Activated B cell treated with CpG ODN at 0.5 μM for 24 hours (primary cell): ENCODE results near the gene C3orf33. TPM values are rescaled to one million over a fixed set of nuclear protein-coding genes. Genes with fewer than 3 reads are reported as not detected.
A peak's percentile ranks its signal among the peaks of the same experiment; 100 is the strongest.
"Not testable (repeated sequence)": the region's sequence is repeated elsewhere in the genome, so short reads cannot be mapped to it uniquely, and the experiment has no call there.

Source experiments
- ATAC-seq: fragments of 200-7000 bp; cut with Tn5 transposase; one replicate; pipeline ENCODE4 v1.10.0; 2021; ENCODE audit warnings: low read depth, mild to moderate bottlenecking, moderate library complexity
- CTCF ChIA-PET: fragments of 350-600 bp; sonication (Branson Sonifier 250); formaldehyde crosslinking; loops from one replicate; lab custom pipeline; 2021; ENCODE audit warnings: antibody characterized with exemption; lab: Charles Lee
- POLR2A ChIA-PET: fragments of 350-600 bp; sonication (Branson Sonifier 250); formaldehyde crosslinking; loops from one replicate; lab custom pipeline; 2021; ENCODE audit warnings: antibody characterized with exemption; lab: Charles Lee
- DNase-seq: peaks from one replicate; pipeline ENCODE4 v3.0.0; 2022
- H3K27ac Mint-ChIP-seq: one replicate; pipeline ENCODE4 v1.8.0; 2020; ENCODE audit warnings: mixed read lengths
- H3K27me3 Mint-ChIP-seq: one replicate; pipeline ENCODE4 v1.8.0; 2021; ENCODE audit warnings: mixed read lengths
- H3K36me3 Mint-ChIP-seq: one replicate; pipeline ENCODE4 v1.8.0; 2021; ENCODE audit warnings: low read depth, mixed read lengths
- H3K4me1 Mint-ChIP-seq: one replicate; pipeline ENCODE4 v1.8.0; 2021; ENCODE audit warnings: mixed read lengths
- H3K4me3 Mint-ChIP-seq: one replicate; pipeline ENCODE4 v1.8.0; 2020; ENCODE audit warnings: mild to moderate bottlenecking, mixed read lengths
- H3K9me3 Mint-ChIP-seq: one replicate; pipeline ENCODE4 v1.8.0; 2020; ENCODE audit warnings: mixed read lengths
- CTCF ChIP-seq: fragments of 200-600 bp; IDR thresholded peaks from one replicate; pipeline ENCODE4 v1.8.0; 2022; ENCODE audit warnings: antibody characterized with exemption, mild to moderate bottlenecking
- intact Hi-C: fragments of 100-400 bp; cut with micrococcal nuclease; formaldehyde crosslinking; loops from one replicate; pipeline ENCODE4 v1.15.1; 2024
- total RNA-seq: library from RNA; stranded (reverse); gene quantifications from 2 replicates; pipeline ENCODE4 v1.2.3, GENCODE V29; 2022

Gene C3orf33
- 1.6 and 2.4 TPM in 2 replicates for total RNA-seq

DNA sequence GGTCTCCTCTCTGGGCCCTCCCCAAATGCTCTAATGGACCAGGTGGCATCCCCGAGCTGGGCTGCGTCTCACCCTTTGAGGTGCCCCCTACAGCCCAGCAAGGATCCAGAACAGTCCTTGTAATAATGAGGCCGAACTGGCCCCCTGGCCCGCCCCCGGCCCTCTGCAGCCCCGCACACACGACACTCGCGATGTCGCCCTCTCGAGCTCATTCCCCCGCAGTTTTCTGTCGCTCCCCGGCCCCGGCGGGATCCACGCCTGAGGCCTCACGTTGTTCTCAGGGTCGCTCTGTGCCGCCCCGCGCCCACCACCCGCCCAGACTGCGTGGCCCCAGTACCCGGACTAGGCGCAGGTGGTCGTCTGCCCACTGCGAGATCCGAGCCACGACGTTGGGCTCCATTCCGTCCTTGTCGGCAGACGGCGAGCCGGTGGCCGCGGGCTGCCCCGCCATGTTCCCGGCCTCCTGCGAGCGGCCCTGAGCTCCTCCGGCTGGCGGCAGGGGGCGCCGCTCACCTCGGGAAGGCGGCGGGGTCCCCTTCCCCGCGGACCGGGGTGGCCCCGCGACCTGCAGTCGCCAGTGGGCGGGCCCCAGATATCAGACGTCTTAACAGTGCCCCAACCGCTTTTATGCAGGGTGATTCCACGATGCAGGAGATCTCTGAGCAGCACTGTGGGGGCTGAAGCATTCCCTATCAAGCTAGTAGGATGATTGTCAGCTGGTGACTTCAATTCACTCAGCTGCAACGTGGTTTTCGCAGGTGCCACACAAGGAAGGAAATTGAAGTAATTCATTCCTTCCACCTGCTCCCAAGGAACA is at the start of gene C3orf33:
Gene C3orf33 (minus strand): TSS at position 477 of the 817 bp plus-strand sequence. CDS start 26 bp downstream, at position 451.
- H3K4me1 Mint-ChIP-seq, result peaks cover 3% of the 10 kb centered on the region
- POLR2A ChIA-PET, result interaction anchor here (0.6 to 2.0 kb wide), 7 partner anchors 40 to 1426 kb away, joined by 3 to 21 read pairs (median 5); partner anchors contain the start of genes GMPS and SLC33A1
- H3K27ac Mint-ChIP-seq, result peak within 1 kb of the TSS; percentile 80
- peak within 1 kb of the TSS; percentile 90 for H3K4me3 Mint-ChIP-seq
- peaks cover 6% of the 10 kb centered on the region for H3K27me3 Mint-ChIP-seq
- H3K36me3 Mint-ChIP-seq, result peaks cover 4% of the 10 kb centered on the region
- DNase-seq (peak; percentile 75), ATAC-seq (peak; percentile 93)
- no peaks in the 10 kb centered on the region for H3K9me3 Mint-ChIP-seq
- intact Hi-C loops, result loop anchor here (1.0 to 5.0 kb wide), 7 partner anchors 15 to 1275 kb away; partner anchors contain the start of genes GMPS and SLC33A1
- TF ChIP-seq CTCF, result peak; percentile 82
- CTCF ChIA-PET, result interaction anchor here (0.6 to 3.4 kb wide), 29 partner anchors 9 to 703 kb away, joined by 3 to 25 read pairs (median 4); partner anchors contain the start of genes GMPS, PLCH1 and SLC33A1

- Mint-ChIP-seq H3K27me3 (no peaks in the 10 kb centered on the region), H3K4me3 (peak within 1 kb of the TSS; percentile 98), H3K27ac (peak within 1 kb of the TSS; percentile 98), H3K4me1 (peaks cover 41% of the 10 kb centered on the region), H3K36me3 (peaks cover 29% of the 10 kb centered on the region), H3K9me3 (no peaks in the 10 kb centered on the region)
- CTCF ChIA-PET, result interaction anchor here (1.5 to 2.6 kb wide), 2 partner anchors 16 to 48 kb away, joined by 5 to 21 read pairs; partner anchors contain the start of genes C3orf33 and GMPS
- POLR2A ChIA-PET, result interaction anchor here (0.6 to 2.6 kb wide), 7 partner anchors 16 to 1529 kb away, joined by 3 to 36 read pairs (median 3); partner anchors contain the start of genes C3orf33, GMPS and SSR3
- peak; percentile 97 for DNase-seq
- intact Hi-C loops, result loop anchor here (1.0 to 5.0 kb wide), 13 partner anchors 16 to 1530 kb away; partner anchors contain the start of genes C3orf33, CCNL1, DHX36 and GMPS
- no peak for TF ChIP-seq CTCF
- ATAC-seq, result peak; percentile 91
Measured at GRCh38 chr3:155854141-155854940, 48.3 kb upstream of the C3orf33 start, which contains the start of gene SLC33A1. TSS of gene SLC33A1 (minus strand) at chr3:155854427. CDS start at chr3:155853997, 430 bp downstream.

DNA sequence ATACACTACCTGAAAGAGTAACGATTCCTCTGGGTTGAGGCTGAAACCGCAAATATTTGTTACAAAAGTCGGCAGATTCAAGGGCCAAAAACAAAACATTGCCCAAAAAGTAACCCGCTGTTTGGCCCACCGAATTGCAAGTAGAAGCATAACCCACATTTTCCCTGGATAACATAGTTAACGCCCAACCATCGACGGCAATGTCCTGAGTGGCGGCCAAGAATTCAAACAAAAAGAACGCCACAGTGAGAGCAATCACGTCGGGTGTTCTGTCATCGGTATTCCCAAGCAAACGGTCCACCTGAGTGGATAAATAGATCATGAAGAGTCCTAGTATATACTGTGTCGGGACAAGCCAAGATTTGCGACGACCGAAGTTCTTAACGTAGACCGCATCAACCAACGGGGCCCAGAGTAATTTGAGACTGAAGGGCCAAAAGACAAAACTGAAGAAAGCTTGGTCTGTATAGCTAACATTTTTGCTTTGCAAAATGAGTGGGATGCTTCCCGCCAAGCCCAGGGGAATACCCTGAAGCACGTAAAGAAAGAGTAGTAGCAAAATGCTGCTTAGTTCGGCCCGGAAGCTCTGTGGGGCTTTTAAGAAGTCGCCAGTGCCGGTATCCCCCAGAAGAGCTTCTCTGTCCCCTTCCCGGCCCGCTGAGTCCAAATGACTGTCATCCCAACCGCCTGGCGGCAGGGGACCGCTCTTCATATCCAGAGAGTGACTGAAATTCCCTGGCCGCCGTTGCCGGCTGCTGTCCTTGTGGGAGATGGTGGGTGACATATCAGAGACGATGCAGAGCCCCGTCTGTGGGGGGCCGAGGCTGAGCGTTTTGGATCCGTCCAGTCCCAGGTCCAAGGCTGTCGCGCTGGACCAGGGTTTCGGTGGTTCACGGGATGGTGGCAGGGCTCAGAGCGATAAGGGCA is 47.4 kb upstream of the C3orf33 start:
- intact Hi-C loops, result loop anchor here (1.0 to 5.0 kb wide), 13 partner anchors 17 to 1529 kb away; partner anchors contain the start of genes C3orf33, CCNL1, DHX36 and GMPS
- H3K4me3 Mint-ChIP-seq, result peak overlapping the region; percentile 98
- ChIA-PET CTCF (interaction anchor here (1.5 to 2.6 kb wide), 2 partner anchors 17 to 47 kb away, joined by 5 to 21 read pairs; partner anchors contain the start of genes C3orf33 and GMPS), POLR2A (interaction anchor here (0.6 to 2.6 kb wide), 8 partner anchors 15 to 1528 kb away, joined by 3 to 36 read pairs (median 3); partner anchors contain the start of genes C3orf33, GMPS and SSR3)
- ATAC-seq, result peak; percentile 1
- H3K9me3 Mint-ChIP-seq, result no peaks in the 10 kb centered on the region
- no peaks in the 10 kb centered on the region for H3K27me3 Mint-ChIP-seq
- peaks cover 30% of the 10 kb centered on the region for H3K36me3 Mint-ChIP-seq
- DNase-seq, result no peak
- H3K4me1 Mint-ChIP-seq, result peaks cover 45% of the 10 kb centered on the region
- no peak for TF ChIP-seq CTCF
- H3K27ac Mint-ChIP-seq, result peak overlapping the region; percentile 98

GRCh38 chr3:155852341-155852740 is 46.3 kb upstream of the C3orf33 start:
- intact Hi-C loops, result loop anchor here (5.0 kb wide), 3 partner anchors 500 to 975 kb away; partner anchors contain the start of gene LEKR1
- ATAC-seq, result no peak
- peaks cover 51% of the 10 kb centered on the region for H3K4me1 Mint-ChIP-seq
- CTCF ChIA-PET, result interaction anchor here (2.6 kb wide), 1 partner anchor 46 kb away, joined by 21 read pairs; the partner anchor contains the start of gene C3orf33
- no peak for TF ChIP-seq CTCF
- no peak for DNase-seq
- H3K27ac Mint-ChIP-seq, result no peak overlapping the region
- H3K4me3 Mint-ChIP-seq, result peak overlapping the region; percentile 98
- no peaks in the 10 kb centered on the region for H3K9me3 Mint-ChIP-seq
- H3K36me3 Mint-ChIP-seq, result peaks cover 36% of the 10 kb centered on the region
- POLR2A ChIA-PET, result interaction anchor here (2.2 to 2.6 kb wide), 3 partner anchors 18 to 703 kb away, joined by 6 to 36 read pairs (median 21); partner anchors contain the start of genes C3orf33, GMPS and SSR3
- no peaks in the 10 kb centered on the region for H3K27me3 Mint-ChIP-seq

- POLR2A ChIA-PET, intact Hi-C loops, DNase-seq, CTCF ChIA-PET, H3K4me3 Mint-ChIP-seq, H3K9me3 Mint-ChIP-seq, ATAC-seq, H3K27me3 Mint-ChIP-seq, H3K27ac Mint-ChIP-seq: not testable (repeated sequence)
- H3K4me1 Mint-ChIP-seq, result peaks cover 56% of the 10 kb centered on the region
- H3K36me3 Mint-ChIP-seq, result peaks cover 39% of the 10 kb centered on the region
Measured at GRCh38 chr3:155849404-155849803, 43.3 kb upstream of the C3orf33 start.
